NCI-H2107 (cell line): Measurements from ENCODE around the gene RXFP3.
"Not testable (repeated sequence)": the region's sequence is repeated elsewhere in the genome, so short reads cannot be mapped to it uniquely, and the experiment has no call there.

Experiments
- DNase-seq: peaks from one replicate; lab custom pipeline; 2025; lab: John Stamatoyannopoulos, UW

Gene RXFP3

DNA sequence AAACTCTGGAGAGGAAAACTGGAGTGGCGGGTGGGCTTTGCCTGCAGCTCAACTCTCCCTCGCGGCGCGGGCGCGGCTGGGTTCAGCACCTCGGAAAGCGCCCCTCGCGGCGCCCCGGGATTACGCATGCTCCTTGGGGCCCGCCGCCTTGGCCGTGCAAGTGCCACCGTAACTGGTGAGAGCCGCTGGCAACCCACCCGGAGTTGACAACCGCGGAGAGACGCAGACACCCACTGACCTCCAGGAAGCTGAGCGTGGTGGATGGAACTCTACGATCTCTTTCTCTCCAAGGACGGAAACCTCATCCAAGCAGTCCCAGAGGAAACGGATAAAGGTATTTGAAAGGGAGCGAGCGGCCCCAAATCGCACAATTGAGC lies 194 bp upstream of the RXFP3 start:
- DNase-seq, result peak; percentile 25

DNA sequence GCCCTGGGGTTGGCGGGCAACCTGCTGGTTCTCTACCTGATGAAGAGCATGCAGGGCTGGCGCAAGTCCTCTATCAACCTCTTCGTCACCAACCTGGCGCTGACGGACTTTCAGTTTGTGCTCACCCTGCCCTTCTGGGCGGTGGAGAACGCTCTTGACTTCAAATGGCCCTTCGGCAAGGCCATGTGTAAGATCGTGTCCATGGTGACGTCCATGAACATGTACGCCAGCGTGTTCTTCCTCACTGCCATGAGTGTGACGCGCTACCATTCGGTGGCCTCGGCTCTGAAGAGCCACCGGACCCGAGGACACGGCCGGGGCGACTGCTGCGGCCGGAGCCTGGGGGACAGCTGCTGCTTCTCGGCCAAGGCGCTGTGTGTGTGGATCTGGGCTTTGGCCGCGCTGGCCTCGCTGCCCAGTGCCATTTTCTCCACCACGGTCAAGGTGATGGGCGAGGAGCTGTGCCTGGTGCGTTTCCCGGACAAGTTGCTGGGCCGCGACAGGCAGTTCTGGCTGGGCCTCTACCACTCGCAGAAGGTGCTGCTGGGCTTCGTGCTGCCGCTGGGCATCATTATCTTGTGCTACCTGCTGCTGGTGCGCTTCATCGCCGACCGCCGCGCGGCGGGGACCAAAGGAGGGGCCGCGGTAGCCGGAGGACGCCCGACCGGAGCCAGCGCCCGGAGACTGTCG lies 976 bp downstream of the RXFP3 start:
- DNase-seq, result no peak

DNA sequence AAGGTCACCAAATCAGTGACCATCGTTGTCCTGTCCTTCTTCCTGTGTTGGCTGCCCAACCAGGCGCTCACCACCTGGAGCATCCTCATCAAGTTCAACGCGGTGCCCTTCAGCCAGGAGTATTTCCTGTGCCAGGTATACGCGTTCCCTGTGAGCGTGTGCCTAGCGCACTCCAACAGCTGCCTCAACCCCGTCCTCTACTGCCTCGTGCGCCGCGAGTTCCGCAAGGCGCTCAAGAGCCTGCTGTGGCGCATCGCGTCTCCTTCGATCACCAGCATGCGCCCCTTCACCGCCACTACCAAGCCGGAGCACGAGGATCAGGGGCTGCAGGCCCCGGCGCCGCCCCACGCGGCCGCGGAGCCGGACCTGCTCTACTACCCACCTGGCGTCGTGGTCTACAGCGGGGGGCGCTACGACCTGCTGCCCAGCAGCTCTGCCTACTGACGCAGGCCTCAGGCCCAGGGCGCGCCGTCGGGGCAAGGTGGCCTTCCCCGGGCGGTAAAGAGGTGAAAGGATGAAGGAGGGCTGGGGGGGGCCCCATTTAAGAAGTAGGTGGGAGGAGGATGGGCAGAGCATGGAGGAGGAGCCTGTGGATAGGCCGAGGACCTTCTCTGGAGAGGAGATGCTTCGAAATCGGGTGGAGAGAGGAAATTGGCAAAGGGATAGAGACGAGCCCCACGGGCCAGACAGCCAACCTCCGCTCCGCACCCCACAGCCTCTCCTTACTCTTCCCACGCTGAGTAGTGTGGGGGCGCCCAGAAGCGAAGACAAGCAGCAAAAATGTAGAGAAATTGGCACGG lies 1.7 kb downstream of the RXFP3 start:
- DNase-seq, result no peak

DNA sequence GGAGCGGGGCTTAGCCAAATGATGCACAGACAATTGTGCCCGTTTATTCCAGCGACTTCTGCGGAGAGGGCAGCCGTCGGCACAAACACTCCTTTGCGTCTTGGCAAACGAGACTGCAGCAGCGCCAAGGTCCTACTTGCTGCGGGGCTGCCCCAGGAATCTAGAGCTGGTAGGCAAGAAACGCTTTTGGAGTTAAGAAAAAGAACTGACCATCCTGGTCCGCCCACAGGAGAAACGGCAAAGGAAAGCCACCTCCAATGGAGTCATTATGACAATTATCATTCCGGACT lies 2.3 kb downstream of the RXFP3 start:
- no peak for DNase-seq

DNA sequence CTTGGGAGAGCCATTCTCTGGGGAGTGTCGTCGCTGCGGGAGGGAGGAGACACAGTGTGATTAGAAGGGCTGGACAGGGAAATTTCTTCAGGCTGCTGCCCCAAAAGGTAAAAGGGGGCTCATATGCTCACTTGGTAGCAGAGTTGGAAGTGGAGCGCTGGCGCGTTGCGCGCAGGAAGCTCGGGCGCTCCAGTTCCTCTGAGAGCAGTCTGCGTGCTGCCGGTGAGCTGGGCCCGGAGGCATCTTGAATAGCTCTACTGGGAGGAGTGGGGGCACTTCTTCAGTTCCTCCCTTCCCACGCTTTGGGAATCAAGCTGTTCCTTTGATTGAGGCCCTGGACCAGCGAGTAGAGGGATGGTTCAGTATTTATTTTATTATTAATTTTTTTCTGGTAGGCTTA lies 2.7 kb downstream of the RXFP3 start:
- DNase-seq, result no peak

DNA sequence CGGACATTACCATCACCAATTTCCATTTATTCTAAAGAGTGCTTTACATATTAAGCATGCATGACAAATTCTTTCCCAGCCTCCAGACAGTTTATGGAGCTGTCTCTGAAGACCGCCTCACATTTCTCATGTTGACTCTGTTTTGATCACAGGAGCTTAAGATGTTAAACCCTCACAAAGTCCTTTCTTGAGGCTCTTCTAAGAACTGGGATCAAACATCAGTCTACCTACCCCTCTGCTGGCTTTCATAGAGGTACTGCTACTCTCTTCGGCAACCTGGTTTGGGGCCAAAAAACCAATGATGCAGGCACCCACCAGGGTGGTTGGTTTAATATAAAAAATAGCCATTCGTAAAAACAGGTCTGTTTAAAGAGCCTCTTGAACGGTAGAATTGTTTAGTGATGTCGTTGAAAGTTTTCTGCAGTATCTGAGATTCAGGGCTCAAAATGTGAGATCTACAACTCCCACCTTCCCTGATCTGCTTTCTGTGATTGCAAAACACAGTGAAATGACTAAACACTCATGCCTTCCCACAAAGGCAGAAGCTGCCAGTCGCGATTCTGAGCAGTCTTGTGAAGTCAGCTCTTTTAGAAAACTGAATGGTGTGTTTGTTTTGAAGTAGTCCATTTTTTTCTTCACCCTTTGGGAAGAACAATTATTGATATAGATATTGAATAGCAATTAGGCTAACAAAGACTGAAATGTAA lies 3.5 kb downstream of the RXFP3 start:
- DNase-seq, result no peak

DNA sequence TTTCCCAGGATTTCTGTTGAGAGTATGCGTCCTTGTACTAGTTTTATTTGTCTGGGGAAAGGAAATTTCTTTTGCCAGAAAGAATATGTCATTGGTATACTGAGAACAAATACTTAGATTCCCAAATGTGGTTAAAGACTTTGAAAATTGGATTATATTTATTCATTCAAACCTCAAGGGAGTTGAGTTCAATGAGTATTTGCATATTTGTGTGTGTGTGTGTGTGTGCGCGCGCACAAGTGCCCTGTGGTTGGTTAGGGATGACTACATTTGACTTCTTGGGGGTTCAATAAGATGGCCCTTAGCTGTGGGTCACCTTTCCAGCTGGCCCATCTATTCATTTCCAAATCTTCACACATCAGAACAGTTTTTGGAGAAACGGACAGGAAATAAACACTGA lies 4.9 kb downstream of the RXFP3 start:
- DNase-seq, result no peak

DNA sequence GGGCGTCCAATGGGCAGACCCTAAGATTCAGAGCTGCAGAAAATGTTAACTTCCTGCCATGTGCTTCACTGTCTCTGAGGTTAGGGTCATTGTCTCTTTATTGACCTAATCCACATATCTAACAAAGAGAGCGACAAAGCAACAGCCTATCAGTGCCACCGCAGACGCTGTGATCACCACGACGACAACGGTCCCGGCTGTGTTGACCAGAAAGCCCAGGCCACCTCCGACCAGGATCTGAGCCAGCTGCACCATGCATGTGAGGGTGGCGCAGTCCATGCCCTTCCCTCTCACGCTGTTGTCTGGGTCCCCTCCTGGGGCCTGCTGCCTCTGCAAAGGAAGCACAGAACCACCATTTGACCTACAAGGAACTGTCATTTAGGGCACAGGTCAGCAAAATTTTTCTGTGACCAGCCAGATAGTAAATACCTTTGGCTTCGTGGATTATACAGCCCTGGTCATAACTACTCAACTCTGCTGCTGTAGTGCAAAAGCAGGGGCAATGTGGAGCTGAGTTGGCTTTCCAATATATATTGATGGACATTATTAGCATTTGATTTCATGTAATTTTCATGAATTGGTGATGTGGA lies 8.5 kb downstream of the RXFP3 start:
- no peak for DNase-seq

DNA sequence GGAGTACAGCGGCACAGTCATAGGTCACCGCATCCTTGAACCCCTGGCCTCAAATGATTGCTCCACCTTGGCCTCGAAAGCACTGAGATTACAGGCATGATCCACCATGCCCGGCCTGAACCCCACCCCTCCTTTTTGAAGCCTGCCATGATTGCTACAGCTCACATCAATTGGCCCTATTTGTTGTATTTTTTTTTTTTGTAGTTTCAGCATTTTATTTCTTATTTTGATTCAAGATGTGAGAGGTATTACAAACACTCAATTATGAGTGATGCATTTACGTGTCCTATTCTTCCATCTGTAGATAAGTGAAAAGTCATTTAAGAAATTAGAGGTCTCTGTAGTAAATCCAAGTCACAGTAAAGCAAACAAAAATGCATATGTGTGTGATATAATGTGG lies 16.0 kb downstream of the RXFP3 start:
- DNase-seq, result not testable (repeated sequence)

DNA sequence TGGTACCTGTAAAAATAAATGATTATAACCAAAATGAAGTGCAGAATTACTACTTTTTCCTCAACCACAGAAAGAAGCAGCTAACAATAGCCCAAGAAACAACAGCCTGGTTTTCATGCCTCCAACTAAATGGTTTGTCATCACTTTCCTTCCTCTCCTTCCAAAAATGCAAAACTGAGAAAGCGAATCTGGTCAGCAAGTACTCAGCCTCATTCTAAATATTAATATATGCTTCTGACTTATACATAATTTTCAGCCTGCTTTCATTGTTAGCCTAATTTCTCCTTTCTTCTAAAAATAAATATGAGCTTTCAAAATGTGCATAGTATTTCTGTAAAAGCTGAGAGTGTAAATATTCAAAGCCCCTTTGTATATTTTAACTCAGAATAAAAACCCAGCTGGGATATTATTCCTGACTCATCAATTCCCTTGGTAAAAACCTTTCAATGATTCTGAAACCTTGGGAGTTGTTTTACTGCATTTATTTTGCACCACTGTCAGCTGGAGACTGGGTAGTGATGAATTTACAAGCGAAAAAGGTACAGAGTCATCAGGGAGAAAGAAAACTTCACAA lies 21.5 kb downstream of the RXFP3 start:
- DNase-seq, result no peak

DNA sequence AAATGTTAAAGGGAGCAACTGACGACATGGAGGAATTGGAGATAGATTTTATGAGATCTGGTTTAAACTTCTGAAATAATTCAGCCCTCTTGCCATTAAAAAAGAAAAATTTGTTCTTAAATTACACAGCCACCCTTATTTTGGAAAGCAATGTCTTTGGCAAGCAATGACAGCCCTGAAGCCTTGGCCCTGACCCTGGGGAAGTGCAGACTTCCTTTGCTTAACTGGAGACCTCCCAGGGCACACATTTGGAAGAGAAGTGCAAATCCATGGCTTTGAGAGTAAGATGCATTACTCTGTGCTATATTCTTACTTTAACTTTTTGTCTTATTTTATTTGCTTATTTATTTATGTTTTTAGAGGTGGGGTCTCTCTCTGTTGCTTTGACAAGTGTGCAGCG lies 22.0 kb downstream of the RXFP3 start:
- no peak for DNase-seq

DNA sequence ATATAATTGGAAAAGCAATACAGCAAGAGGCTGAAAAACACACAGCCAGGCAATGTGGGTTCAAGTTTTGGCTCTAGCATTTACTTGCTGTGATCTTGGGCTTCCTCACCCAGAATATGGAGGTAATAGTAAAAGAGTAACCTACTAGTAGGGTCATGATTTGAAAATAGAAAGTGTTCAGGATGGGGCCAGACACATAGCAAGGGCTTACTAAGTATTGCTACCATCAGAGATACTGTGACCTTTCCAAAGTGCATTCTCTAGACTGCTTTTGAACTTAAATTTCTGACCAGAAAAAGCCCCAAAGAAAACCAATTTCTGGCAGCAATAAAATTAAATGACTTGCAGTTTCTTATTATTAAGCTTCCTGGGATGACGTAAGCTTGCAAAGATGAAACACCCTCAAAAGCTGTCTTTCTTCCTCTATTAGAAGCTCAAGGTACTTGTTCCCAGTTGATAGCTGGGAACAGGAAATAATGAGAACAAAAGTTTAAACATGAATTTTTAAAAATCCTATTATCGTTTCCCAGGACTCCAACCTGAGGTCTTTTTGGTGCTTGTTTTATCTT lies 28.0 kb downstream of the RXFP3 start:
- DNase-seq, result no peak

DNA sequence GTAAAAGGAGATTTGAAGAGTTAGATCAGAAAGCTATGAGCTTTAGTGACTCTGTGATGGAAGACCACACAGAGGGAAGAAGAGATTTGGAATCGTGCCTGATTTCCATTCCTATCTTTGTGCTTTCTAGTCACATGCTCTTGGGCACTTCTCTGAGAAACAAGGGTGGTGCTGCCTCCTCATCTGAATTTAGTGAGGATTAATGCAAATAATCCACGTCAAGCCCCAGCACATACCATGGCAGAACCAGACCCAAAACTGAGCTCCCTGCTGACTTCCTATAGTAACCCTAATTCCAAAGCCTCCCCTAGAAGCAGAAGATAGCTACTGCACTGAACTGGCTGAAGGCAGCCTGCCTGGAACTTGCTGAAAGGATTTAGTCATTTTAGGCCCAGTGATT lies 30.6 kb downstream of the RXFP3 start:
- DNase-seq, result no peak

DNA sequence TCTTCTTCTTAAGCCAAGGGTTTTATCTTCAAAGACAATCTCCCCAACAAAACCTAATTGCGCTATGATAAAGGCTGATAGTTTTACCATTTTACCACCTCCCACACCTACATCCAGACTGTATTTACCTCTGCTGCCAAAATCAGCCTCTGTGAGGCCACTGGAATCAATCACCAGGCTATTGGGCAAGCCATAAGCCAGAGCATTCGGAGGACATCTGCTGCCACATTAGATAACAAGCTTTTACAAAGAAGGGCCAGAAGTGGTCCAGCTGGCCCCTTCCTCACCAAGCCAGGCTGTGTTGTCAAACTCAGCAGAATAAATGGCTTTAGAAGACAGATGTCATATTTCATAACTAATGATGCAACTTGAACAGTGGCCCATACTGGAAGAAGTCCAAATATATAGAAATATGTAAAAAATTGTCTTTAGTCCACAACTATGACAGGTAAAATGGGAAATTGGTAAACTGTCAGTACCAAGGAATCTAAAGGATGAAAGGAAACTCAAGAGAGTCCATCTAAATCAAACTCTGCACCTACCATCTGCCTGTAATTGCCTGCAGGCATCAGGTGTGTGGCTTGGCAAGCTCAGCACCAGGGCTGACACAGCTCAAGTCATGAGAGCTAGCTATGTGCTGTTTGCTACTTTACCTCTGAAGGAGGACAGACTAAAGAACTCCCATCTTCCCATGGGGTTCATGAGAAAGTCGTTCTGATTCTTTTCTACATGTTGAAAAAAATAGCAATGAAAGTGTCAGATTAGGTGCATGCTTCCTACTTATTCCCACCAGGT lies 32.2 kb downstream of the RXFP3 start:
- DNase-seq, result no peak

DNA sequence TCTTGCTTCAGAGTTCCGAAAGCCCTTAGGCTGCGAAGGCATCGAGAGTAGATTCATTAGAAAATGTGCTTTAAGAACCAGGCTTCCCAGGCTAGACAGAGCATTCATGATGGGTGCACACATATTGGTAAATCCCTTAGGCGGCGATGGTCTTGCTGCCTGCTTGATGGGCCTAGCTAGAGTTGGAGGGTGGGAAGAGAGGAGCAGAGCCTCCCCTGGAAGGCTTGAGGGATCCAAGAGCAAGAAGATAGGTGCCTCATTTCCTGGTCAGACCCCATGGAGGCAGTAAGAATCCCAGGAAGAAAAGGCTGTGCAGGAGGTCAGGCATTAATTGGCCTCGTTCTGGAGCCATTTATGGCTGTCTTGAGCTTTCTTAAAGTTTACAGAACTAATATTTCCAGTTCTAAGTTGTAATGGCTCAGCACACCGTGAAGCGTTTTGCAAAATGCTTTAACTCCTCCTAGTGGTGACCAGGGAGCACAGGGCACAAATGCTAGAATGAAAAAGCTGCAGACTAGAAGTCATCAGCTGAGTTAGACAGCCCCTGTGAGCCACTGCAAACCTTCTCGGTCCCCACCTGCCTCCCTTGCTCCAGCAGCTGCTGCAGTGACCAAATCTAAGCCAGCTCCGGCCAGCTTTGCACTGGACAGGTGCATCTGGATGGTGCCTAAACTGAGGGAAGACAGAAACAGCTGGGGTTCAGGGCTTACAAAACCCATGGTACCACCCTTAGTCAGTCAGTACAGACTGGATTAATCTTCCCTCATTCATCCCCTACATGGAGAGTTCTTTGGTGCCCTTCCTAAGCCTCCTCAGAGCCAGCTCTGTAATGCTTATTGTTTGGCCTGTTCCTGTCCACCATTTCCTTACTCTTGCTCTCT lies 33.6 kb downstream of the RXFP3 start:
- no peak for DNase-seq

DNA sequence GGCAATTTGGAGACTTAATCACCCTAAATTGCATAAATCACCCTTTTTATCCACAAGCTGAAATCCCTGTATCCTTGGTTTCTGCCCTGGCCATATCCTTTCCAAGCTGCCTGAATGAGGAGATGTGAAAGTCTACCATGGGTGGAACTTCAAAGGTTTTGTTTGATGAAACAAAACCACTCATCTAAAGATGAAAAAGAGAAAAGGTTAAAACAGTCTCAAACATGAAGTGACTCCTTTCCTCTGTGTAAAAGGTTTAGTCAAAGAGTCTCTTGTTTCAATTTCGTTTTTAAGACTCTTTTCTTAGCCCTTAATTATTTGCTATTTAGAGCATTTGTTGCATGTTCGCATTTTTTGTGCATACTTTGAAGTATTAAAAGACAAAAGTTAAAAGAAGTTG lies 37.1 kb downstream of the RXFP3 start:
- DNase-seq, result no peak

DNA sequence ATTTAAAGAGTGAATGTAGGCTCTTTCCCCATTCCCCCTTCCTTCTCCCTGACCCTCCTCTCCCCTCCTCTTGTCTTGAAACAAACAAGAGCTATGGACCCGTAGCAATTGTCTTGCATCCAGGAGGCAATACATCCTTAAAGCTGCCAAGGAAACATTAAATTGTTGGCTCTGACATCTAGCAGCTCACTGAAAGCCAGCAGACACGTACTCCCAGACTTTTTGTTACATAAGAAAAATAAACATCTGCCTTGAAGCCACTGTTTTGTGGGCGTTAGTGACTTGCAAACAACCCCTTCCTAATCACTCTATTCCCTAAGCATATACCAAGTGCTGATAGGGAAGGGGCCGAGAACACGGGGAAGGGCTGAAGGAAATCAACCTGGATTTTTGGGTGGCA lies 39.7 kb downstream of the RXFP3 start:
- no peak for DNase-seq

DNA sequence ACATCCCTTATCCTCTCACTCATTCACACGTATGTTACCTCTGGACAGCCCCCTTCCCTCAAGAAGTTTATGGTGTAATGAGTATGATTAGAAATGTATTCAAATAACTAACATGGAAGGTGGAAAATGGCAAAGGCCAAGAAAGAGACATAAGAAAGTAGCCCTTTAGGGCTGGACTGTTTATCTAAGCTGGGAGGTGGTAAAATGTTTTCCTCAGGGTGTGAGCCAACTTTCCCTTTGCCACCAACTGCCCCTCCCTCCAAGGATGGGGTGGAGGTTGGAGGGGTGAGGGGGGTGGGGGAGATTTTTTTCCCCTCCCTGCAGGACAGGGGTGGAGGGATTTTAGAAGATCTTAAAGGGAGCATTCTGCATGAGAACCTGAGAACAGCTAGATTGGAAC lies 40.1 kb downstream of the RXFP3 start:
- no peak for DNase-seq

DNA sequence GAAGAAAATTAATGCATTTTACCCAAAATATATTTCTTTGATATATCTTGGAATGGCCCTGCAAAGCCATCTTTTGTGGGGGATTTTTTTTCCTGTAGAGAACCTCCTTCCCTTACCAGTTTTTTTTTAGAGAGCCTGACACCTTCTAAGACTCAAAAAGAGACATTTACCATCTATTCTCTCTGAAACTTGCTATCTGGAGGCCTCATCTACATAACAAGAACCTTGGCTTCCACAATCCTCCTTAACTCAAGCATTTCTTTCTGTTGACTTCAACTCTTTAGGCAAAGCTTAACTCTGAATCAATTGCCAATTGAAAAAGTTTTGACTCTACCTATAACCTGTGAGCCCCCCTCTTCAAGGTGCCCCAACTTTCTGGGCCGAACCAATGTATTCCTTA lies 42.1 kb downstream of the RXFP3 start:
- no peak for DNase-seq

DNA sequence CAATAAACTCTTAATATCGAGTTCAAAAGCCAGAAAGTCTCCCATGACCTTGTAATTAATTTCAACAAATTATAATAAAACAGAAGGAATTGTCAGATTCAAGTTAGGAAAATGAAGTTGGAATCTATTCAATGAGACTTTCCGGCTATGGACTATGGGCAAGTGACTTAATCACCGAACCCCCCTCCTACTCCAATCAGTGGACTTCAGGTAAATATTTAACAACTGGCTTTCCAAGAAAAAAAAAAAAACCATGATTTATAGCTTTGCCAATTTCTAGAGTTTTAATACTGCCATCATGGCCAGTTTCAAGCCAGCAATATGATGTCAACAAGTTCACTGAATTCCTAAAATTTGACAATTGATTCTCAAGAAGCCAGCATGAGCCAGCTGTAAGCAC lies 43.8 kb downstream of the RXFP3 start:
- DNase-seq, result no peak
